HG03460 (cell line): Measurements from ENCODE around the gene CROCC2.

Source experiments
- ATAC-seq: cut with Tn5 transposase; IDR thresholded peaks from one replicate; pipeline ENCODE4 v1.9.1; 2021; ENCODE audit not compliant: unreplicated experiment

CROCC2 gene

GRCh38 chr2:240919786-240920782 lies 13.9 kb downstream of the CROCC2 start:
- ATAC-seq: no peak

DNA sequence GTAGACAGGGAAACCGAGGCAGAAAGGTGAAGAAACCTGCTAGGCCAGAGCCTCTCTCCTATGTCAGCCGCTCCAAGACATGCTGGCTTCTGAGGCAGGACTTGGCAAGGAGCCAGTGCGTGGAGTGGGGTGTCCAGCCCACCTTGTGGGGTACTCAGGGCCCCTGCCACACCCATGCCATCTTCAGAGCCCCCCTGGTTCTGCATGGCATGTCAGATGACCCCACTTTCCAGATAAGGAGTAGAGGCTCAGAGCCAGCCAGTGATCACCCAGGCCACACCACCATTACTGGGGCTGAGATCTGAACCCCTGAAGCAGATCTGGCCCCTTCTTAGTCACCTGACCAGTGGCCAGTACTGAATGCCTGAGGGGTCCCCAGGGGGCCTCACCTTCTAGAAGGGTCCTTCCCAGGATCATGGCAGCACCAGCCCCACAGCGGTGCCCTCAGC lies 14.7 kb downstream of the CROCC2 start:
- no peak for ATAC-seq

- no peak for ATAC-seq
These were observed 15.3 kb downstream of the CROCC2 start for GRCh38 chr2:240921311-240921994.

DNA sequence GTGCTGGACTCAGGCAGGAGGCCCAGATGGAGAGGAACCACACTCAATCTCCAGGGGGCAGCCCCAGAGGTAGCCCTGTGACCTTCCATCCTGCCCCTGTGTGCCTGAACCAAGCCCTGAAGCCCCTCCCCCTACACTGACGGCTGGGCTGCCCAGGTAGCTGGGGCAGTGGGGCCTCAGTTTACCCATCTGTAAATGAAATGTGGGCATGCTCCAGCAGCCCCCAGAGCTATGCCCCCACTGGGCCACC lies 15.8 kb downstream of the CROCC2 start:
- ATAC-seq: no peak

DNA sequence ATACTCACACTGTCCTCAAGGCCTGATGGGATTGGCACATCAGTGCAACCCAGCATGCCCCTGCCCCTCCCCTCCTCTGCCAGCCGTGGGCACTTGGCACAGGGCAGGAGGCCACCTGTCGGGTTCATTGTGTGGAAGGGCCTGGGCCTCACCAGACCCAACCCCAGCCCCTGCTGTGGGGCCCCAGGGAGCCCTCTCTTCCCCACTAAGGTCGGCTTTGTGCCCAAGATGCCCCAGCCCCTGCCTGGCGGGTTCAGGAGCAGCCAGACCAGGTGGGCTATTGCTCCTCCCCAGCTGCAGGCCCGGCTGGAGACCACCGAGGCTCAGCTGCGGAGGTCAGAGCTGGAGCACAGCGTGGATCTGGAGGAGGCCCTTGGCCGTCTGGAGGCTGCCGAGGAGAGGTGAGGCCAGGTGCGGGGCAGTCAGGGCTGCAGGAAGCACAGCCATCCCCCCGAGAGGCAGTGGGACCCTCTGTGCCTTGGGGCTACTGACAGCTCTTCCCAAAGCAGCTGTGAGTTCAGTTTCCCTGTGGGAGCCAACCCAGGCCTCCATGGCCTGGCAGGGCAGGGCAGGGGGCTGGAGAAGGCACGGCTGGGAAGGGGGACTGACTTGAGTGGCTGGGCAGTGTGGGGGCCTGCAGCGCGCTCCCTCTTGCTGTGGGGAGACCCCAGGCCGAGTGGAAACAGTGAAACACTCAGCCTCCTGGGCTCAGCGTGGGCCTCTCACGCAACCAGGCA lies 16.3 kb downstream of the CROCC2 start:
- ATAC-seq: no peak

- no peak for ATAC-seq
These were observed 16.9 kb downstream of the CROCC2 start for GRCh38 chr2:240922982-240923537.

GRCh38 chr2:240925191-240925567 lies 19.0 kb downstream of the CROCC2 start:
- ATAC-seq: no peak

GRCh38 chr2:240925568-240926515 lies 19.7 kb downstream of the CROCC2 start:
- no peak for ATAC-seq

- no peak for ATAC-seq
These were observed 20.6 kb downstream of the CROCC2 start for GRCh38 chr2:240926516-240927389.

GRCh38 chr2:240927390-240927781 lies 21.2 kb downstream of the CROCC2 start:
- no peak for ATAC-seq

- ATAC-seq: no peak
These were observed 22.6 kb downstream of the CROCC2 start for GRCh38 chr2:240928476-240929363.

DNA sequence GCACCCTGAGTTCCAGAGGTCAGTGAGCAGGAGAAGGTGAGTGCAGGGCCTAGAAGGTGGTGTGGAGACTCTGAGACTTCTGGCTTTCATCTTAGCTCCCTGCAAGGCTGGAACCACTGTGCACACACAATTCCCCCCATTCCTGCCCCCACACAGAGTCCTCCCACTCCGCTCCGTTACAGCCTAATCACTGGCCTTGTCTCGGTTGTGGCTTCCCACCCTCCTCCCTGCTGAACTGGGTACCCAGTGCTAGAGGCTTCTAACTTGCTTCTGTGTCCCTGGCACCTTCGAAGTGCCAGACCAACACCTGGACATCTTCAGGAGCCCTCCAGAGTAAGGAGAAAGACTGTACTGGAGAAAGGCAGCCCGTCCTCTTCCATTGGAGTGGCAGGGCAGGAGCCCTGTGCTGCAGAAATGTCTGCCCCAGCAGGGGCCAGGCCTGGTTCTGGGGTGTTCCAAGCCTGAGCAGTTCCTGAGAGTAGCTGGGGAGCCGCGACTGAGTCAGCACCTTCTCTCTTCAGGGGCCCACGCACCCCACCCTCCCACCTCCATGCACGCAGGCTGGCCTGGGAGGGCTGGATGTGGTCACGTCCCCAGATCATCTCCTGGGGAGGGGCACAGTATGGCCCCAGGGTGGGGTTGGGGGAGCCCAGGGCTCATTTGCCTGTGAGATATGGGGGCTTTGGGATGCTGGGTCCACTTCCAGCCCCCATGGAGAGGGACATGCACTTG lies 23.4 kb downstream of the CROCC2 start:
- ATAC-seq: no peak

GRCh38 chr2:240930096-240930630 lies 24.0 kb downstream of the CROCC2 start:
- no peak for ATAC-seq

- ATAC-seq: no peak
These were observed 24.6 kb downstream of the CROCC2 start for GRCh38 chr2:240930631-240931318.

- ATAC-seq: no peak
These were observed 25.3 kb downstream of the CROCC2 start for GRCh38 chr2:240931319-240931949.

DNA sequence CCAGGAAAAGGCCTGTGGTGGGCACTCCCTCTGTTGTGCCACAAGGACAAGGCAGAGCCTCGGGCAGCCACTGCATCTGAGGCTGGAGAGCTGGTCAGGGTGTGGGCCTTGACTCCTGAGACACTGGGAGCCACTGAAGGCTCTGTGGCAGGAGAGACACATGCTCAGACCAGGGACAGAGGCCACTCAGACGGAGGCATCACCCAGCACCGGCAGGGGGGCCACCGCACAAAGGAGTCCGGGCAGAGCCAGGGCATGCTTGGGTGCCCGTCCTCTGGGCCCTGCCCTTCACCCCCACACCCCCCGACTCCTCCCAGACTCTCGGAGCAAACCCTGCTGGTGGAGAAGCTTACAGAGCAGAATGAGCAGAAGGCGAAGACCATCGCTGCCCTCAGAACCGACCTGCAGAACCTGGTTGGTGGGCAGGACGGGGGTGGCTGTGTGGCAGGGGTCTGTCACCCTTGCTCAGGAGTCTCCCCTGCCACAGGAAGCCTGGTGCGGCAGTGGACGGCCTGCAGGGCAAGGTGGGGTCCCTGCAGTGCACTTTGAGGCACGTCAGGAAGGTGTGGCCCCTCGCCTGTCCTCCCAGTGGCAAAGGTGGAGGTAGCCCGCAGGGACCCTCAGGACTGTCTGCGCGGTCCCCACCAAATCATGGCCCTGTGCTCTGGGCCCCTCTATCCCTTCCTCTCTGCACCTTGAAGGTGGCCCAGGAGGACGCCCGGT lies 26.0 kb downstream of the CROCC2 start:
- ATAC-seq: no peak
